ENCODE results near the gene ARSB.

GRCh38 chr5:78773655-78774054 lies 211.5 kb downstream of the ARSB start:
- TF ChIP-seq, protein P1, sequence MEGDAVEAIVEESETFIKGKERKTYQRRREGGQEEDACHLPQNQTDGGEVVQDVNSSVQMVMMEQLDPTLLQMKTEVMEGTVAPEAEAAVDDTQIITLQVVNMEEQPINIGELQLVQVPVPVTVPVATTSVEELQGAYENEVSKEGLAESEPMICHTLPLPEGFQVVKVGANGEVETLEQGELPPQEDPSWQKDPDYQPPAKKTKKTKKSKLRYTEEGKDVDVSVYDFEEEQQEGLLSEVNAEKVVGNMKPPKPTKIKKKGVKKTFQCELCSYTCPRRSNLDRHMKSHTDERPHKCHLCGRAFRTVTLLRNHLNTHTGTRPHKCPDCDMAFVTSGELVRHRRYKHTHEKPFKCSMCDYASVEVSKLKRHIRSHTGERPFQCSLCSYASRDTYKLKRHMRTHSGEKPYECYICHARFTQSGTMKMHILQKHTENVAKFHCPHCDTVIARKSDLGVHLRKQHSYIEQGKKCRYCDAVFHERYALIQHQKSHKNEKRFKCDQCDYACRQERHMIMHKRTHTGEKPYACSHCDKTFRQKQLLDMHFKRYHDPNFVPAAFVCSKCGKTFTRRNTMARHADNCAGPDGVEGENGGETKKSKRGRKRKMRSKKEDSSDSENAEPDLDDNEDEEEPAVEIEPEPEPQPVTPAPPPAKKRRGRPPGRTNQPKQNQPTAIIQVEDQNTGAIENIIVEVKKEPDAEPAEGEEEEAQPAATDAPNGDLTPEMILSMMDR (IDR thresholded peaks at IDR 0.05 in 2 of 3, conservative IDR thresholded peaks at IDR 0.05 in 1 of 3; ENCODE audit: insufficient read depth in 2 of 3, low read depth in 1 of 3, low read length in 3 of 3): no peak
- TF ChIP-seq SP1 (CRISPR knock-in tag; IDR thresholded peaks at IDR 0.05) (no peak), MYC (IDR thresholded peaks at IDR 0.05; ENCODE audit: low read depth, low read length) (no peak), MYC (CRISPR knock-in tag; IDR thresholded peaks at IDR 0.05; ENCODE audit: borderline replicate concordance, low read depth) (no peak), EZH2 (IDR thresholded peaks at IDR 0.05; ENCODE audit: borderline replicate concordance, low read depth, low read length) (no peak)

Data from K562 (cell line).